ENCODE measurements around the gene TET1.

GRCh38 chr10:68603766-68604165, 43.6 kb downstream of the TET1 start:
- no peak for TF ChIP-seq CHD4 (IDR thresholded peaks at IDR 0.05; ENCODE audit: borderline replicate concordance, low read length)
- no peak for TF ChIP-seq RXRA (CRISPR knock-in tag; IDR thresholded peaks at IDR 0.05)
- no peak for TF ChIP-seq ZNF326 (CRISPR knock-in tag; IDR thresholded peaks at IDR 0.05; ENCODE audit: borderline replicate concordance)
- no peak for TF ChIP-seq KLF9 (CRISPR knock-in tag; IDR thresholded peaks at IDR 0.05; ENCODE audit: low read depth)
- no peak for TF ChIP-seq POLR2A (IDR thresholded peaks at IDR 0.05; ENCODE audit: insufficient read depth in 1 of 2, low read depth in 2 of 2, low read length in 2 of 2)
- no peak for TF ChIP-seq BCLAF1 (IDR thresholded peaks at IDR 0.05)

Data from HepG2 (cell line).